Fibroblast of lung (primary cell): ENCODE measurements around the gene PSMA5. TPM values are rescaled to one million over a fixed set of nuclear protein-coding genes. Genes with fewer than 3 reads are reported as not detected.

Experiments
- DNase-seq, 2 donors: peaks; one replicate each; pipeline versions ENCODE4 v3.0.0 to v3.0.0-alpha.2; 2010; ENCODE audit warnings: low read depth in 2 of 2
- H2AFZ ChIP-seq: 2 replicates; pipeline ENCODE4 v1.5.1; 2012; ENCODE audit warnings: low read length, control low read depth, inconsistent platforms
- H3K27ac ChIP-seq: 2 replicates; pipeline ENCODE4 v1.5.1; 2011; ENCODE audit warnings: low read length, control low read depth; ENCODE audit not compliant: insufficient read depth
- H3K27me3 ChIP-seq: 2 replicates; pipeline ENCODE4 v1.5.1; 2011; ENCODE audit warnings: mild to moderate bottlenecking, low read length; ENCODE audit not compliant: control insufficient read depth, insufficient read depth
- H3K36me3 ChIP-seq: 2 replicates; pipeline ENCODE4 v1.5.1; 2011; ENCODE audit warnings: low read length; ENCODE audit not compliant: control insufficient read depth, insufficient read depth
- H3K4me1 ChIP-seq: 2 replicates; pipeline ENCODE4 v1.5.1; 2011; ENCODE audit warnings: low read length; ENCODE audit not compliant: control insufficient read depth, insufficient read depth; ENCODE audit errors: extremely low read depth
- H3K4me2 ChIP-seq: 2 replicates; pipeline ENCODE4 v1.5.1; 2011; ENCODE audit warnings: low read length, control low read depth; ENCODE audit not compliant: insufficient read depth; ENCODE audit errors: extremely low read depth
- H3K4me3 ChIP-seq, 4 experiments: fragments of 200-600 bp in 1 of 4; sonication (generic) in 1 of 4; replicated peaks in 1 of 4; 2 replicates each; pipeline ENCODE4 v1.5.1; 2011 to 2016; ENCODE audit warnings: low read length in 4 of 4, low read depth in 3 of 4, mild to moderate bottlenecking in 3 of 4, control low read depth in 2 of 4, inconsistent platforms in 1 of 4, mixed read lengths in 1 of 4; ENCODE audit not compliant: insufficient read depth in 1 of 4; ENCODE audit errors: control extremely low read depth in 1 of 4
- H3K79me2 ChIP-seq: 2 replicates; pipeline ENCODE4 v1.5.1; 2012; ENCODE audit warnings: mild to moderate bottlenecking, low read length, inconsistent platforms; ENCODE audit not compliant: control insufficient read depth, insufficient read depth
- H3K9ac ChIP-seq: 2 replicates; pipeline ENCODE4 v1.5.1; 2011; ENCODE audit warnings: mild to moderate bottlenecking, low read length, control low read depth; ENCODE audit not compliant: insufficient read depth
- H3K9me3 ChIP-seq: 2 replicates; pipeline ENCODE4 v1.5.1; 2012; ENCODE audit warnings: low read depth, low read length; ENCODE audit not compliant: control insufficient read depth, insufficient read depth
- H4K20me1 ChIP-seq: 2 replicates; pipeline ENCODE4 v1.5.1; 2011; ENCODE audit warnings: low read length; ENCODE audit not compliant: control insufficient read depth, insufficient read depth; ENCODE audit errors: extremely low read depth
- EZH2 ChIP-seq: IDR thresholded peaks from 2 replicates; pipeline ENCODE4 v1.5.1; 2012; ENCODE audit warnings: low read length, control low read depth, mild to moderate bottlenecking; ENCODE audit errors: missing control alignments
- polyA plus RNA-seq, 2 donors: library from polyadenylated mRNA; depleted of rRNA in 1 of 2; stranded (reverse) in 1 of 2; unstranded in 1 of 2; fragments of >200 nt; gene quantifications; 2 replicates each; pipeline ENCODE4 v1.2.1, GENCODE V29; 2011 to 2012; ENCODE audit warnings: missing spikeins in 1 of 2
- total RNA-seq: library from RNA; depleted of rRNA; stranded (reverse); fragments of >200 nt; gene quantifications from 2 replicates; pipeline ENCODE4 v1.2.1, GENCODE V29; 2014
- TF ChIP-seq, protein P1 (sequence below), 2 donors: IDR thresholded peaks in 1 of 2; conservative IDR thresholded peaks in 1 of 2; 1 replicate in 1 of 2; 2 replicates in 1 of 2; pipeline ENCODE4 v1.5.1; 2011 to 2012; ENCODE audit warnings: low read length in 2 of 2, control low read depth in 1 of 2, inconsistent platforms in 1 of 2, low read depth in 1 of 2, mild to moderate bottlenecking in 1 of 2

The PSMA5 gene
- total and polyA plus RNA-seq, 2 donors (not counting 1 experiment from before 2014, with no cell fraction given) = 41.0 to 145 TPM

DNA sequence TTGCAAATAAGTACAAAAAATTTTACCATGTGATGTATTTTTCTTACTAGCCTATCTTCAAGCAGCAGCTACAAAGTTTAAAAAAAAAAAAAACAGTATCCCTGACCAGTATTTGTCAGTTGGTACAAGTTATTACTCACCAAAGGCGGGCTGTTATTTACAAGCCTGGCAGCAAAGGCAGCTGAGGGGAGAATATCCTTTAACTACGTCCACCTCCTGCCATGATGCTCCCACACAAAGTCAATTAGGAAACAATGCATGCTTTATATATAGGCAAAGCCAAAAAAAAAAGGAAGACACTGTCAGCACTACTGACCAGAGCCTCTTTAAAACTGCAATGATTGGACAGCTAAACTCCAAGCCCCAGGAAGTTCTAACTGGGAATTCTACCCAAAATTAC lies 13.7 kb downstream of the PSMA5 start:
- no peak for TF ChIP-seq EZH2
- TF ChIP-seq, protein P1, sequence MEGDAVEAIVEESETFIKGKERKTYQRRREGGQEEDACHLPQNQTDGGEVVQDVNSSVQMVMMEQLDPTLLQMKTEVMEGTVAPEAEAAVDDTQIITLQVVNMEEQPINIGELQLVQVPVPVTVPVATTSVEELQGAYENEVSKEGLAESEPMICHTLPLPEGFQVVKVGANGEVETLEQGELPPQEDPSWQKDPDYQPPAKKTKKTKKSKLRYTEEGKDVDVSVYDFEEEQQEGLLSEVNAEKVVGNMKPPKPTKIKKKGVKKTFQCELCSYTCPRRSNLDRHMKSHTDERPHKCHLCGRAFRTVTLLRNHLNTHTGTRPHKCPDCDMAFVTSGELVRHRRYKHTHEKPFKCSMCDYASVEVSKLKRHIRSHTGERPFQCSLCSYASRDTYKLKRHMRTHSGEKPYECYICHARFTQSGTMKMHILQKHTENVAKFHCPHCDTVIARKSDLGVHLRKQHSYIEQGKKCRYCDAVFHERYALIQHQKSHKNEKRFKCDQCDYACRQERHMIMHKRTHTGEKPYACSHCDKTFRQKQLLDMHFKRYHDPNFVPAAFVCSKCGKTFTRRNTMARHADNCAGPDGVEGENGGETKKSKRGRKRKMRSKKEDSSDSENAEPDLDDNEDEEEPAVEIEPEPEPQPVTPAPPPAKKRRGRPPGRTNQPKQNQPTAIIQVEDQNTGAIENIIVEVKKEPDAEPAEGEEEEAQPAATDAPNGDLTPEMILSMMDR (conservative IDR thresholded peaks at IDR 0.05 in 1 of 2, IDR thresholded peaks at IDR 0.05 in 1 of 2; ENCODE audit: low read depth in 1 of 2, low read length in 2 of 2) = no peak
- H3K36me3 ChIP-seq = peaks cover 24% of the 10 kb centered on the region
- no peaks in the 10 kb centered on the region for H3K4me1 ChIP-seq
- H3K4me2 ChIP-seq = no peak overlapping the region
- no peak overlapping the region for H3K4me3 ChIP-seq
- no peak overlapping the region for H3K27ac ChIP-seq
- no peak for DNase-seq
- no peak overlapping the region for H3K9ac ChIP-seq
- no peaks in the 10 kb centered on the region for H3K27me3 ChIP-seq
- H2AFZ ChIP-seq = no peak overlapping the region
- H3K9me3 ChIP-seq = no peaks in the 10 kb centered on the region
- no peaks in the 10 kb centered on the region for H4K20me1 ChIP-seq
- H3K79me2 ChIP-seq = peaks cover 7% of the 10 kb centered on the region

DNA sequence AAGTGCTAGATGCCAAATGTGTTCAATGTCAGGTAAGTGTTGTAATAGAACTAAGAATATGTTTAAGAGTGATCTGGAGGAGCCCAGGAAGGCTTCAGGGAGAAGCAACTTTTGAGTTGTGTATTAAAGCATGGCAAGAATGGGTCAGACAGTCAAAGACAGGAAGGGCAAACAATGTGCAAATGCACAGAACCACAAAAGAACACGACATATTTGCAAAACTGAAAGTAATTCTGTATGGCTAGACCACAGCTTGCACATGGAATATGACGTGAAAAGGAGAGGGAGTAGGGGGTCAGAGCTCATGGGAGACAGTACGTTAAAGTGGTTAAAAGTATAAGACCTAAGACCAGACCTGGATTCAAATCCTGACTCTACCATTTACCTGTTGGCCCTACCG lies 21.4 kb downstream of the PSMA5 start:
- H3K4me2 ChIP-seq = no peak overlapping the region
- DNase-seq = no peak
- peaks cover 2% of the 10 kb centered on the region for H3K36me3 ChIP-seq
- TF ChIP-seq, protein P1 (conservative IDR thresholded peaks at IDR 0.05 in 1 of 2, IDR thresholded peaks at IDR 0.05 in 1 of 2; ENCODE audit: low read depth in 1 of 2, low read length in 2 of 2) = no peak
- TF ChIP-seq EZH2 = no peak
- no peak overlapping the region for H3K4me3 ChIP-seq
- H3K4me1 ChIP-seq = no peaks in the 10 kb centered on the region
- H3K9me3 ChIP-seq = no peaks in the 10 kb centered on the region
- no peaks in the 10 kb centered on the region for H3K79me2 ChIP-seq
- no peak overlapping the region for H3K27ac ChIP-seq
- no peak overlapping the region for H3K9ac ChIP-seq
- H2AFZ ChIP-seq = no peak overlapping the region
- H3K27me3 ChIP-seq = no peaks in the 10 kb centered on the region
- no peaks in the 10 kb centered on the region for H4K20me1 ChIP-seq

DNA sequence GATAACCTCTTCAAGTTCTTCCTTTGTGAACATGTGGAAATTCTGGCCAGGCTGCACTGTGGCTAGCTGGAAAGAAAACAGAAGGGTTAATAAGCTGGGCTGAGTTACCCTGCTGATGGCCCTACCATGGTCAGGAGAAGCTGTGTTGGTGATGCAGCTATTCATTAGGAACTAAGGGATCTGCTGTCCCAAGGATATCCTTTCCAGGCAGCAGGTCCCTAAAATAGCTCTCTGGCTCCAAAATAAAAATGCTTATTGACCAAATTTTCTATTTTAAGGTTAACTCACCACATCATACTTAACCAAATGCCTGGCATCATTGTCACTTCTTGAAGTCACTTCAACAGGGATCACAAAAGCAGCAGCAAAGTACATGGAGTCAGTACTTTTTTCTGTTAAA lies 24.2 kb downstream of the PSMA5 start:
- no peaks in the 10 kb centered on the region for H3K4me1 ChIP-seq
- H3K4me2 ChIP-seq = no peak overlapping the region
- no peaks in the 10 kb centered on the region for H4K20me1 ChIP-seq
- no peak overlapping the region for H2AFZ ChIP-seq
- H3K27me3 ChIP-seq = no peaks in the 10 kb centered on the region
- no peak overlapping the region for H3K4me3 ChIP-seq
- H3K9ac ChIP-seq = no peak overlapping the region
- DNase-seq = no peak
- no peaks in the 10 kb centered on the region for H3K9me3 ChIP-seq
- no peak overlapping the region for H3K27ac ChIP-seq
- no peaks in the 10 kb centered on the region for H3K79me2 ChIP-seq
- no peak for TF ChIP-seq EZH2
- TF ChIP-seq, protein P1 (conservative IDR thresholded peaks at IDR 0.05 in 1 of 2, IDR thresholded peaks at IDR 0.05 in 1 of 2; ENCODE audit: low read depth in 1 of 2, low read length in 2 of 2) = no peak
- H3K36me3 ChIP-seq = no peaks in the 10 kb centered on the region
